ENCODE results near the gene DENND4B.

- no peak for TF ChIP-seq CTCF (IDR thresholded peaks at IDR 0.05)
- no peak for TF ChIP-seq POLR2A (IDR thresholded peaks at IDR 0.05)
Measured at GRCh38 chr1:153991151-153991630, 44.7 kb upstream of the DENND4B start.

Data from lower leg skin (tissue), 3 donors.